Suprapubic skin (tissue), 4 donors: ENCODE measurements around the gene ZNF775. TPM values are rescaled to one million over a fixed set of nuclear protein-coding genes. Genes with fewer than 3 reads are reported as not detected.

Experiments
- DNase-seq, 2 donors: peaks; one replicate each; pipeline ENCODE4 v3.0.0-alpha.2; 2019; ENCODE audit warnings: low spot score in 2 of 2
- H3K27ac ChIP-seq: fragments of 200-600 bp; sonication (generic); one replicate; pipeline ENCODE4 v1.5.1; 2019
- H3K27me3 ChIP-seq: fragments of 200-600 bp; sonication (generic); one replicate; pipeline ENCODE4 v1.5.1; 2019
- H3K36me3 ChIP-seq: fragments of 200-600 bp; sonication (generic); one replicate; pipeline ENCODE4 v1.5.1; 2019
- H3K4me1 ChIP-seq: fragments of 200-600 bp; sonication (generic); one replicate; pipeline ENCODE4 v1.5.1; 2019
- H3K4me3 ChIP-seq: fragments of 200-600 bp; sonication (generic); one replicate; pipeline ENCODE4 v1.5.1; 2019; ENCODE audit warnings: mild to moderate bottlenecking
- H3K9me3 ChIP-seq: fragments of 200-600 bp; sonication (generic); one replicate; pipeline ENCODE4 v1.5.1; 2019
- CTCF ChIP-seq, 2 donors: fragments of 200-600 bp in 1 of 2; fragments of 450-650 bp in 1 of 2; sonication (generic) in 1 of 2; IDR thresholded peaks; one replicate each; pipeline ENCODE4 v1.5.1; 2016 to 2019; ENCODE audit warnings: antibody characterized with exemption in 2 of 2, mild to moderate bottlenecking in 1 of 2, moderate library complexity in 1 of 2
- EP300 ChIP-seq: sonication (generic); formaldehyde crosslinking; IDR thresholded peaks from one replicate; pipeline ENCODE4 v1.6.1; 2017; ENCODE audit warnings: antibody characterized with exemption
- POLR2A ChIP-seq, 2 donors: fragments of 450-650 bp; IDR thresholded peaks; one replicate each; pipeline ENCODE4 v1.6.1; 2017; ENCODE audit warnings: antibody characterized with exemption in 2 of 2, mild to moderate bottlenecking in 2 of 2, moderate library complexity in 2 of 2
- POLR2AphosphoS5 ChIP-seq, 3 donors: sonication (generic); formaldehyde crosslinking; IDR thresholded peaks; one replicate each; pipeline ENCODE4 v1.6.1; 2017; ENCODE audit warnings: antibody characterized with exemption in 3 of 3
- WGBS: methylation state at CpG from one replicate; pipeline ENCODE4 v1.1.5; 2018; 5-methylcytosine and 5-hydroxymethylcytosine counted together
- total RNA-seq, 4 donors: library from RNA; depleted of rRNA; stranded (reverse); fragments of >200 nt; gene quantifications; one replicate each; pipeline ENCODE4 v1.1.0, GENCODE V29; 2016

The ZNF775 gene
- total RNA-seq, 4 donors from 2014 or later = 1.6 to 3.9 (median 2.6) TPM

GRCh38 chr7:150365194-150365593, 13.9 kb upstream of the ZNF775 start:
- Histone ChIP-seq H3K9me3 (no peaks in the 10 kb centered on the region), H3K36me3 (no peaks in the 10 kb centered on the region), H3K27me3 (no peaks in the 10 kb centered on the region), H3K4me3 (no peak overlapping the region), H3K4me1 (peaks cover 21% of the 10 kb centered on the region), H3K27ac (no peak overlapping the region)
- WGBS = 90% methylated on average over 10 of the region's 10 CpGs
- no peak for TF ChIP-seq CTCF (IDR thresholded peaks at IDR 0.05)
- TF ChIP-seq EP300 = no peak
- TF ChIP-seq POLR2AphosphoS5 (IDR thresholded peaks at IDR 0.05) = no peak
- TF ChIP-seq POLR2A (IDR thresholded peaks at IDR 0.05) = no peak
- DNase-seq = no peak

- DNase-seq = no peak
- peaks cover 28% of the 10 kb centered on the region for H3K4me1 ChIP-seq
- H3K27me3 ChIP-seq = no peaks in the 10 kb centered on the region
- no peak overlapping the region for H3K4me3 ChIP-seq
- H3K9me3 ChIP-seq = no peaks in the 10 kb centered on the region
- H3K36me3 ChIP-seq = no peaks in the 10 kb centered on the region
- TF ChIP-seq POLR2AphosphoS5 (IDR thresholded peaks at IDR 0.05) = no peak
- TF ChIP-seq POLR2A (IDR thresholded peaks at IDR 0.05) = no peak
- no peak for TF ChIP-seq CTCF (IDR thresholded peaks at IDR 0.05)
- TF ChIP-seq EP300 = no peak
- WGBS = 87% methylated on average over 5 of the region's 5 CpGs
- no peak overlapping the region for H3K27ac ChIP-seq
These were observed 13.3 kb upstream of the ZNF775 start for GRCh38 chr7:150365673-150366398.

- DNase-seq = no peak
- Histone ChIP-seq H3K36me3 (peaks cover 17% of the 10 kb centered on the region), H3K4me1 (peaks cover 42% of the 10 kb centered on the region), H3K4me3 (peak overlapping the region; percentile 75), H3K27me3 (no peaks in the 10 kb centered on the region), H3K9me3 (no peaks in the 10 kb centered on the region), H3K27ac (peak overlapping the region; percentile 93)
- TF ChIP-seq EP300 (no peak), POLR2A (IDR thresholded peaks at IDR 0.05) (no peak), CTCF (IDR thresholded peaks at IDR 0.05) (no peak), POLR2AphosphoS5 (IDR thresholded peaks at IDR 0.05) (no peak)
- WGBS = 35% methylated on average over 8 of the region's 8 CpGs
These were observed 11.4 kb upstream of the ZNF775 start for GRCh38 chr7:150367677-150368095.

GRCh38 chr7:150368096-150368883, 10.8 kb upstream of the ZNF775 start, which contains the start of gene REPIN1:
Gene REPIN1, plus strand, starts transcription at chr7:150368822. Its CDS starts 890 bp downstream, at chr7:150369712.
- DNase-seq = peak; percentile 94 to 97
- Histone ChIP-seq H3K9me3 (no peaks in the 10 kb centered on the region), H3K4me1 (peaks cover 48% of the 10 kb centered on the region), H3K27me3 (no peaks in the 10 kb centered on the region), H3K4me3 (peak within 1 kb of the TSS; percentile 75), H3K36me3 (peaks cover 22% of the 10 kb centered on the region), H3K27ac (peak within 1 kb of the TSS; percentile 93)
- under 1% methylated on average over 47 of the region's 85 CpGs for WGBS
- TF ChIP-seq POLR2A (IDR thresholded peaks at IDR 0.05) (peak in 1 of 2 donors; percentile 43), EP300 (no peak), POLR2AphosphoS5 (IDR thresholded peaks at IDR 0.05) (peak in 2 of 3 donors; percentile 13 to 82)

GRCh38 chr7:150368884-150369747, 10.0 kb upstream of the ZNF775 start:
- Histone ChIP-seq H3K4me3 (peak overlapping the region; percentile 75), H3K27ac (peak overlapping the region; percentile 93), H3K36me3 (peaks cover 28% of the 10 kb centered on the region), H3K27me3 (no peaks in the 10 kb centered on the region), H3K4me1 (peaks cover 56% of the 10 kb centered on the region), H3K9me3 (no peaks in the 10 kb centered on the region)
- 7% methylated on average over 5 of the region's 58 CpGs for WGBS
- TF ChIP-seq CTCF (IDR thresholded peaks at IDR 0.05) = no peak
- TF ChIP-seq POLR2AphosphoS5 (IDR thresholded peaks at IDR 0.05) = peak in 1 of 3 donors; percentile 13
- DNase-seq = no peak
